GM19468 (cell line): ENCODE data around the gene DENND4C.
"Not testable (repeated sequence)": the region's sequence is repeated elsewhere in the genome, so short reads cannot be mapped to it uniquely, and the experiment has no call there.

Experiments
- ATAC-seq: cut with Tn5 transposase; IDR thresholded peaks from one replicate; pipeline ENCODE4 v1.9.1; 2021; ENCODE audit warnings: mild to moderate bottlenecking, moderate library complexity, moderate number of reproducible peaks; ENCODE audit not compliant: unreplicated experiment; ENCODE audit errors: extremely low read depth

The DENND4C gene

DNA sequence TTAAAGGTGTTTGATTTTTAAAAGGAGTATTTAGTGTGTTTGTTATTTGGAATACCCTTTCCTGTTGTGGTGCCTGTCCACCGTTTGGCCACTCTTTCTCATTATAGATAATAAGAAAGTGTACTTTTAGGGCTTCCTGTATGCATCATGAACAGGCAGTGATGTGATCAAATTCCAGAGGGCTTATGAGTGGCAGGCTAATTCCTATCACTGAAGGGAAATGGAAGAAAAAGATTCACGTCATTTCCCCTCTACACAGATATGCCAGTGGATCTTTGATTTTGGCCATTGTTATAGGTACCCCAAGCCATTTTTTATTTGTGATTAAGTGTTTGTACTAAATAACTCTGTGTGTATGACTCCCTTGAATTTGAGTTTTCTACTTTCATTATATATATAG, 112.5 kb downstream of the DENND4C start:
- no peak for ATAC-seq

- ATAC-seq = no peak
Observed at GRCh38 chr9:19358701-19359100, 128.2 kb downstream of the DENND4C start.

DNA sequence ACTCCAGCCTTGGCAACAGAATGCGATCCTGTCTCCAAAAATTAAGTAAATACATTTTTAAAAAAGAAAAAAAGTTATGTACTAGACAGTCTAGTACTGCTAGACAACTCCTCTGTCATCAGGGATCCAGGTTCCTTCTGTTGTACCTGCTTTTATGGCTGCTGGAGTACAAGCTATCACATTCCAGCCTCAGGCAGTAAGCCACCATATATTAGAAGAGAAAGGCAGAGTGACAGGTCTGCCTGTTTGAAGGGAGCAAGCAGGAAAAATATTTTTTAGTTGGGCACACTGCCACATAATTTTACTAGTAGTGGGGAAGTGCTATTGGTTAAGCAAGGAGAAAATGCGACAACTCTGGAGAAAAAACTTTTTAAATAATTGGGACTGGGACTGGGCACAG, 138.6 kb downstream of the DENND4C start:
- no peak for ATAC-seq

- no peak for ATAC-seq
Observed at GRCh38 chr9:19371942-19372341, 141.4 kb downstream of the DENND4C start.

- no peak for ATAC-seq
Observed at GRCh38 chr9:19372567-19372966, 142.1 kb downstream of the DENND4C start.

DNA sequence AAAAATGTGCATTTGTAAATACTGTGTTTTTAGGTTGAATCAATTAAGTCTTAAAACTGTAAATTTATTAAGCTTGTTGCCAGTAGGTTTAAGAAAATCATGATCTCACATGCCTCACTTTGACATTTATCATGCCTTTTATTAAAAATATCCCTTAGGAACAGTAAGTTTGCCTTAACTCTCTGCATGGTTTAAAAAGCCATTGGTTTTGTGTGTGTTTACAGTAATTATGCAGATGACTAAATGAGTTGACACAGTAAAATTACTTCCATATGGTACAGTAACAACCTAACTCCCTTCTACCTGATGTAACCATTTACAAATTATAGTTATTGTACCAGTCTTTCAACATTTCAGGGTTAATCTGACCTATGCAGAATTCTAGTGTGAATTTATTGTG, 143.0 kb downstream of the DENND4C start:
- no peak for ATAC-seq

DNA sequence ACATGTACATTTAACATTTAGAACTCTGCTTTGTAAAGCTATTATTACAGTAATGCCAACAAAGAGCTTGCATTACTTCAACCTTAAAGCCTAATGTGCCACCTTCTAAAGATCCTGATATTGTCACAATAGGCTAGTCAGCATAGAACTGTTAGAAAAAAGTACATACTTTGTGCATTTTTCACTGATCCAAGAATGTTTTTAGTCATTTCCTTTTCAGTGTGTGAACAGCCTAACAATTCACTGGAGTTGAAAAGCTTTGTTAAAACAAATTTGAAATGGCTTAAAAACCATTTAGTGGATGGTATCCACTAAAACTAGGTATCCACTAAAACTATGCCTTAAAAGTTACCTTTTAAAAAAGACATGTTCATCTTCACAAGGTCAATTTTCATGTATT, 145.0 kb downstream of the DENND4C start:
- ATAC-seq = no peak

DNA sequence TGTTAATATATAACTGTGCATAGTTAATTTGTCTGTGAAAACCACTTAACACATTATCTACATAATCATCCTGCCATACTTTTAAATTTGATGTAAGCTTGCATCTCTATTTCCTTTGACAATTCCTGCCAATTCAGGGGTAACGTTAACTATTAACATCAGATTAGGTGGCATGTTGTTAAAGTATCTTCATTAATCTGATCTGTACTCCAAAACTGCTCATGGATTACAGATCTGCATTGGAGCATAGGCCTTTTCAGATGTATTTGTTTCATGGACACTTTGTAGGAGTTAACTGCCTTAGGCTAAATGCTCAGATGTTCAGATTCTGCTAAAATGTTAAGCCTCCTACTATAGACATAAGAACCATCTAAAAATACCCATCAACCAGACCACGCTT, 146.4 kb downstream of the DENND4C start:
- no peak for ATAC-seq

DNA sequence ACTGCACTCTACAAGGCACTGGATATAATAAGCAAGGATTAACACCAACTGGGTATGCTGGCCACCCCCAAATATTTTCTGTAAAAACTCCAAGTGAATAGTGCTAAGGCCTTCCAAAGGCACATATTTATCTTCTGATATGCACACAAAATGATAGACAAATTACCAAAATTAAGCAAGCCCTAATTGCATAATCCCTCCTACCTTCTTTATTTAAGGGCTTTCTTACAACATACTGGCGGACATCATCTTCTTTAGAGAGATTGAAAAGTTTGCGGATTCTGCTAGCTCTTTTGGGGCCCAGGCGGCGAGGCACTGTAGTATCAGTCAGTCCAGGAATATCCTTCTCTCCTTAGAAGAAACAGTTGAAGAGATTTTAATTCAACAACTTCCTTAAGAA, 147.7 kb downstream of the DENND4C start:
- ATAC-seq = no peak

GRCh38 chr9:19378647-19379046, 148.2 kb downstream of the DENND4C start:
- ATAC-seq = no peak

DNA sequence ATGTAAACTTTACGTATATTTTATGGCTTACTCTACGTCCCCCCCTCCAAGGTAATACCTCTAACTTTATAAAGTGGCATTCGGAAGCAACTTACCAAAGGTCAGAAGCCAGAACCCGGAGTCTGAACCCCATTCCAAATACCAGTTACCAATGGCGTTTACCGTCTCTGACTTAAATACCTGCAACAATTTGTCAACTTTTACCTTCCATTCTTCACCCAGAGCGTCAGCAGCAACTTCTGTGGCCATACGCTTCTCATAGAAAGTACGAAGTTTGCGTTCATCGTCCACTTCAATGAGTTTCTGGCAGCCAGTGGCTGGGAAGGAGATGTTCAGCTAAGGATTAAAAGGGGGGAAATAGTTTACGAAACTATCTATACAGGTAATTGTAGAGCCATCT, 148.8 kb downstream of the DENND4C start:
- no peak for ATAC-seq

GRCh38 chr9:19379697-19380046, 149.2 kb downstream of the DENND4C start:
- peak; percentile 1 for ATAC-seq

- no peak for ATAC-seq
Observed at GRCh38 chr9:19380826-19381075, 150.3 kb downstream of the DENND4C start.

GRCh38 chr9:19381656-19382055, 151.2 kb downstream of the DENND4C start:
- no peak for ATAC-seq

GRCh38 chr9:19385212-19385611, 154.7 kb downstream of the DENND4C start:
- ATAC-seq = not testable (repeated sequence)

GRCh38 chr9:19385786-19386501, 155.5 kb downstream of the DENND4C start:
- no peak for ATAC-seq

GRCh38 chr9:19386502-19387044, 156.1 kb downstream of the DENND4C start:
- ATAC-seq = no peak

GRCh38 chr9:19387317-19387716, 156.8 kb downstream of the DENND4C start:
- ATAC-seq = no peak

DNA sequence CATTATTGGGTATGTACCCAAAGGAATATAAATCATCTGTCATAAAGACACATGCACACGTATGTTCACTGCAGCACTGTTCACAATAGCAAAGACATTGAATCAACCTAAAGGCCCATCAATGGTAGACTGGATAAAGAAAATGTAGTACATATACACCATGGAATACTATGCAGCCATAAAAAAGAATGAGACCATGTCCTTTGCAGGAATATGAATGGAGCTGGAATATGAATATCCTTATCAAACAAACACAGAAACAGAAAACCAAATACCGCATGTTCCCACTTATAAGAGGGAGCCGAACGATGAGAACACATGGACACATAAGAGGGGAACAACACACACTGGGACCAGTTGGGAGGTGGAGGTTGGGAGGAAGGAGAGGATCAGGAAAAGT, 159.0 kb downstream of the DENND4C start:
- ATAC-seq = not testable (repeated sequence)

DNA sequence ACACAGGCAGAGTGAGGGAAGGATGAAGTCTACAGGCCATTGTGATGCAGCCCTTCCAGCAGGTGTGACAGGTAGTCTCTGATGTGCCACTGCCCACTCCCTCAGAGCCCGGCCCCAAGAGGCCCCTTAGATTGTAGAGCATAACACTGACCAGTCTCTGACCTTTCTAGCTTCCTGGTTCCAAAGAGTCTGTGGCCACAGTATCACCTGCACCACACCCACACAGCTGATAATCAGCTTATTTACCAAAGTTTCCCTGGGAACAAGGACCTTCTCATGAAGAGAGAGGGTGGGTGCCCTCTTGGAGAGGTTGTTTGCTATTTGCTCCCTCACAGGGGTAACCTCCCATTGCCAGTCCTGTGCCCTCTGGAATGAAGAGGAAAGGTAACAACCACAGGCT, 167.4 kb downstream of the DENND4C start:
- no peak for ATAC-seq

DNA sequence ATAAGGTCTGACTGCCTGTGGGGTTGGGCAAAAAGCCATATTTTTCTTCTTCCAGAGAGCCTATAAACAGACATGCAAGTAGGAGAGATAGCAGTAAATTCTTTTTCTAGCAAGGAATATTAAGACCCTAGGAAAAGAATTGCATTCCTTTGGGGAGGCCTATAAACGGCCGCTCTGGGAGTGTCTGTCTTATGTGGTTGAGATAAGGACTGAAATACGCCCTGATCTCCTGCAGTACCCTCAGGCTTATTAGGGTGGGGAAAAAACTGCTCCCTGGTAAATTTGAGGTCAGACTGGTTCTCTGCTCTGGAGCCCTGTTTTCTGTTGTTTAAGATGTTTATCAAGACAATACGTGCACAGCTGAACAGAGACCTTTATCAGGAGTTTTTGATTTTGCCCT, 172.7 kb downstream of the DENND4C start:
- ATAC-seq = not testable (repeated sequence)

GRCh38 chr9:19404283-19405075, 174.0 kb downstream of the DENND4C start:
- no peak for ATAC-seq
